Activated CD8-positive, alpha-beta T cell treated with anti-CD3 and anti-CD28 coated beads, Interleukin-2, amount 10 ng/mL, durations not matched to agents 7 days and 5 days (primary cell): ENCODE data around the gene CREBBP. TPM values are rescaled to one million over a fixed set of nuclear protein-coding genes. Genes with fewer than 3 reads are reported as not detected.

Experiments
- ATAC-seq: fragments of 150-1000 bp; cut with Tn5 transposase; one replicate; pipeline ENCODE4 v1.10.0; 2021; ENCODE audit warnings: moderate library complexity
- CTCF ChIA-PET: fragments of 350-600 bp; sonication (Branson Sonifier 250); formaldehyde crosslinking; loops from one replicate; lab custom pipeline; 2021; ENCODE audit warnings: antibody characterized with exemption; lab: Charles Lee
- POLR2A ChIA-PET: fragments of 350-600 bp; sonication (Branson Sonifier 250); formaldehyde crosslinking; loops from one replicate; lab custom pipeline; 2021; ENCODE audit warnings: antibody characterized with exemption; lab: Charles Lee
- DNase-seq: peaks from one replicate; pipeline ENCODE4 v3.0.0-alpha.2; 2020
- H3K27ac Mint-ChIP-seq: one replicate; pipeline ENCODE4 v1.8.0; 2021; ENCODE audit warnings: mild to moderate bottlenecking, mixed read lengths
- H3K27me3 Mint-ChIP-seq: one replicate; pipeline ENCODE4 v1.8.0; 2021; ENCODE audit warnings: low read depth, mixed read lengths
- H3K36me3 Mint-ChIP-seq: one replicate; pipeline ENCODE4 v1.8.0; 2021; ENCODE audit warnings: low read depth, mixed read lengths
- H3K4me1 Mint-ChIP-seq: one replicate; pipeline ENCODE4 v1.8.0; 2021; ENCODE audit warnings: low read depth, mixed read lengths
- H3K4me3 Mint-ChIP-seq: one replicate; pipeline ENCODE4 v1.8.0; 2021; ENCODE audit warnings: mild to moderate bottlenecking, mixed read lengths
- H3K9me3 Mint-ChIP-seq: one replicate; pipeline ENCODE4 v1.8.0; 2022; ENCODE audit warnings: mixed read lengths; ENCODE audit not compliant: insufficient read depth
- total RNA-seq, 2 experiments: library from RNA; stranded (reverse); gene quantifications; one replicate each; pipeline ENCODE4 v1.2.3, GENCODE V29; 2021

CREBBP gene
- total RNA-seq, 2 experiments from 2014 or later = 51.8 to 55.8 TPM

- H3K4me1 Mint-ChIP-seq = peaks cover 43% of the 10 kb centered on the region
- CTCF ChIA-PET = interaction anchor here (0.9 to 1.0 kb wide), 2 partner anchors 11 to 36 kb away, joined by 3 read pairs; no protein-coding TSS in a partner anchor
- H3K9me3 Mint-ChIP-seq = no peaks in the 10 kb centered on the region
- no peak overlapping the region for H3K27ac Mint-ChIP-seq
- POLR2A ChIA-PET = no interaction called here
- peaks cover 3% of the 10 kb centered on the region for H3K36me3 Mint-ChIP-seq
- DNase-seq (no peak), ATAC-seq (no peak)
- no peak overlapping the region for H3K4me3 Mint-ChIP-seq
- no peaks in the 10 kb centered on the region for H3K27me3 Mint-ChIP-seq
Measured at GRCh38 chr16:3866703-3867431, 13.6 kb downstream of the CREBBP start.

GRCh38 chr16:3865241-3865640 lies 15.3 kb downstream of the CREBBP start:
- H3K9me3 Mint-ChIP-seq = no peaks in the 10 kb centered on the region
- ATAC-seq = no peak
- H3K27ac Mint-ChIP-seq = no peak overlapping the region
- H3K27me3 Mint-ChIP-seq = no peaks in the 10 kb centered on the region
- H3K36me3 Mint-ChIP-seq = peaks cover 3% of the 10 kb centered on the region
- DNase-seq = no peak
- peaks cover 28% of the 10 kb centered on the region for H3K4me1 Mint-ChIP-seq
- POLR2A ChIA-PET = no interaction called here
- no peak overlapping the region for H3K4me3 Mint-ChIP-seq
- CTCF ChIA-PET = no interaction called here

GRCh38 chr16:3864562-3864961 lies 16.0 kb downstream of the CREBBP start:
- ChIA-PET CTCF (no interaction called here), POLR2A (interaction anchor here (0.9 kb wide), 1 partner anchor 10 kb away, joined by 3 read pairs; no protein-coding TSS in a partner anchor)
- no peaks in the 10 kb centered on the region for H3K9me3 Mint-ChIP-seq
- peaks cover 3% of the 10 kb centered on the region for H3K36me3 Mint-ChIP-seq
- H3K27ac Mint-ChIP-seq = no peak overlapping the region
- peaks cover 25% of the 10 kb centered on the region for H3K4me1 Mint-ChIP-seq
- H3K4me3 Mint-ChIP-seq = no peak overlapping the region
- ATAC-seq (no peak), DNase-seq (no peak)
- H3K27me3 Mint-ChIP-seq = no peaks in the 10 kb centered on the region

- no peak overlapping the region for H3K4me3 Mint-ChIP-seq
- no peaks in the 10 kb centered on the region for H3K9me3 Mint-ChIP-seq
- ChIA-PET CTCF (interaction anchor here (1.1 kb wide), 1 partner anchor 8 kb away, joined by 3 read pairs; no protein-coding TSS in a partner anchor), POLR2A (interaction anchor here (0.9 kb wide), 1 partner anchor 11 kb away, joined by 3 read pairs; no protein-coding TSS in a partner anchor)
- no peak overlapping the region for H3K27ac Mint-ChIP-seq
- H3K27me3 Mint-ChIP-seq = no peaks in the 10 kb centered on the region
- H3K36me3 Mint-ChIP-seq = peaks cover 3% of the 10 kb centered on the region
- peaks cover 15% of the 10 kb centered on the region for H3K4me1 Mint-ChIP-seq
- DNase-seq (no peak), ATAC-seq (no peak)
Measured at GRCh38 chr16:3863587-3863986, 16.9 kb downstream of the CREBBP start.

- DNase-seq (no peak), ATAC-seq (no peak)
- H3K4me1 Mint-ChIP-seq = peaks cover 26% of the 10 kb centered on the region
Measured at GRCh38 chr16:3861808-3862451, 18.6 kb downstream of the CREBBP start.

GRCh38 chr16:3859889-3860288 lies 20.6 kb downstream of the CREBBP start:
- Mint-ChIP-seq H3K4me1 (peaks cover 26% of the 10 kb centered on the region), H3K27ac (no peak overlapping the region), H3K36me3 (no peaks in the 10 kb centered on the region), H3K27me3 (no peaks in the 10 kb centered on the region), H3K4me3 (no peak overlapping the region), H3K9me3 (no peaks in the 10 kb centered on the region)
- DNase-seq = no peak
- CTCF ChIA-PET = interaction anchor here (0.9 kb wide), 1 partner anchor 168 kb away, joined by 3 read pairs; no protein-coding TSS in a partner anchor
- POLR2A ChIA-PET = no interaction called here
- ATAC-seq = no peak

More at GRCh38 chr16:3861808-3862451, 18.6 kb downstream of the CREBBP start:
- Mint-ChIP-seq H3K9me3 (no peaks in the 10 kb centered on the region), H3K27me3 (no peaks in the 10 kb centered on the region), H3K4me3 (no peak overlapping the region), H3K27ac (no peak overlapping the region), H3K36me3 (peaks cover 3% of the 10 kb centered on the region)
- CTCF ChIA-PET = interaction anchor here (0.9 to 1.3 kb wide), 2 partner anchors 17 to 18 kb away, joined by 3 read pairs; no protein-coding TSS in a partner anchor
- POLR2A ChIA-PET = no interaction called here

- no peaks in the 10 kb centered on the region for H3K9me3 Mint-ChIP-seq
- no peaks in the 10 kb centered on the region for H3K36me3 Mint-ChIP-seq
- H3K27ac Mint-ChIP-seq = no peak overlapping the region
- CTCF ChIA-PET = interaction anchor here (1.0 kb wide), 1 partner anchor 52 kb away, joined by 3 read pairs; no protein-coding TSS in a partner anchor
- POLR2A ChIA-PET = no interaction called here
- ATAC-seq (no peak), DNase-seq (no peak)
- no peaks in the 10 kb centered on the region for H3K27me3 Mint-ChIP-seq
- H3K4me3 Mint-ChIP-seq = no peak overlapping the region
- peaks cover 30% of the 10 kb centered on the region for H3K4me1 Mint-ChIP-seq
Measured at GRCh38 chr16:3858801-3859200, 21.7 kb downstream of the CREBBP start.

GRCh38 chr16:3857189-3858043 lies 23.1 kb downstream of the CREBBP start:
- Mint-ChIP-seq H3K4me3 (no peak overlapping the region), H3K4me1 (peaks cover 33% of the 10 kb centered on the region), H3K27ac (no peak overlapping the region), H3K27me3 (no peaks in the 10 kb centered on the region), H3K36me3 (no peaks in the 10 kb centered on the region), H3K9me3 (no peaks in the 10 kb centered on the region)
- CTCF ChIA-PET = interaction anchor here (0.8 to 1.0 kb wide), 2 partner anchors 50 to 77 kb away, joined by 3 read pairs; no protein-coding TSS in a partner anchor
- DNase-seq (no peak), ATAC-seq (no peak)
- POLR2A ChIA-PET = interaction anchor here (0.7 kb wide), 1 partner anchor 169 kb away, joined by 3 read pairs; no protein-coding TSS in a partner anchor

- ATAC-seq = no peak
- Mint-ChIP-seq H3K27ac (no peak overlapping the region), H3K4me1 (peaks cover 31% of the 10 kb centered on the region), H3K27me3 (no peaks in the 10 kb centered on the region), H3K9me3 (no peaks in the 10 kb centered on the region), H3K36me3 (no peaks in the 10 kb centered on the region), H3K4me3 (no peak overlapping the region)
- DNase-seq = no peak
- ChIA-PET POLR2A (no interaction called here), CTCF (interaction anchor here (0.8 kb wide), 1 partner anchor 76 kb away, joined by 3 read pairs; no protein-coding TSS in a partner anchor)
Measured at GRCh38 chr16:3856367-3857141, 24.0 kb downstream of the CREBBP start.

GRCh38 chr16:3854750-3855541 lies 25.6 kb downstream of the CREBBP start:
- ChIA-PET CTCF (no interaction called here), POLR2A (no interaction called here)
- Mint-ChIP-seq H3K4me3 (no peak overlapping the region), H3K27ac (no peak overlapping the region), H3K27me3 (no peaks in the 10 kb centered on the region), H3K36me3 (peaks cover 3% of the 10 kb centered on the region), H3K4me1 (peaks cover 31% of the 10 kb centered on the region), H3K9me3 (no peaks in the 10 kb centered on the region)
- DNase-seq (no peak), ATAC-seq (no peak)
